NCI-H187 (cell line): ENCODE measurements around the gene SLC44A1.
A peak's percentile ranks its signal among the peaks of the same experiment; 100 is the strongest.

Experiments
- DNase-seq, 2 experiments: peaks; one replicate each; lab custom pipeline; 2025; lab: John Stamatoyannopoulos, UW

SLC44A1 gene

GRCh38 chr9:105244003-105244733, at the start of gene SLC44A1:
Gene SLC44A1, plus strand, starts transcription at chr9:105244651. Its CDS starts 218 bp downstream, at chr9:105244869.
- peak; percentile 64 to 80 for DNase-seq

- no peak for DNase-seq
Measured at GRCh38 chr9:105195259-105195658, 49.2 kb upstream of the SLC44A1 start.

DNA sequence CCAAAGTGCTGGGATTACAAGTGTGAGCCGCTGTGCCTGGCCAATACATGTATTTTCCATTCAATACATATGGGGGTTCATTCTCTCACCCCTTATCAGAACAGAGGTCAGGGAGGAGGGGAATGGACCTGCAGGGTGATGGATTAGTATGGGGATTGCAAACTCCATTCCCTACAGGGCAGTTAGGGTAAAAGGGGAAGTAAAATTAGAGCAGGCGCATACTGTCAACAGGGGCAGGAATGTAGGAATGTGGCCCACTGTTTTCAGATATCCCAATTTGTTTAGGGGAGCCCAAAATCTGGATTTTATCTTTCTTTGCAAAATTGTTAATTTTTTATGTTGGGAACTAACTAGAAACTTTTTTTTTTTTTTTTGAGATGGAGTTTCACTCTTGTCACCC, 46.4 kb upstream of the SLC44A1 start:
- DNase-seq: no peak

DNA sequence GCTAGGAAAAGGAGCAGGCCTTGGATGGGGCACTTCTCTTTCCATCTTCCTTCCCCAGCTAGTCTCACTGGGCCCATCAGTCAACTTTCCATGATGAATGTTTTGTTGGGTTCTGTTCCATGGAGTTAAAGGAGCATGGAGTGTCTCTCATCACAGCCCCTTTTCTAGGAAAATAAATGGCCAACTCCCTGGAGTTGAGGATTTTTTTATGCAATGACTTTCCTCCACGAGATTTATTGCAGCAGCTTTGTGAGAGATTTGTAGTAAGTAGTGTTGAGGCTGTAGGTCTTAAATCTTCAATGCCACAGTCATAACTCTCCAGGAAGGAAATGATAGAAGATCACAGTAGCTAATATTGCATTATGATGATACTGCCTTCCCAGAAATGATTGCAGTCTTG, 45.6 kb upstream of the SLC44A1 start:
- no peak for DNase-seq

- DNase-seq: no peak
Measured at GRCh38 chr9:105204416-105204815, 40.0 kb upstream of the SLC44A1 start.

DNA sequence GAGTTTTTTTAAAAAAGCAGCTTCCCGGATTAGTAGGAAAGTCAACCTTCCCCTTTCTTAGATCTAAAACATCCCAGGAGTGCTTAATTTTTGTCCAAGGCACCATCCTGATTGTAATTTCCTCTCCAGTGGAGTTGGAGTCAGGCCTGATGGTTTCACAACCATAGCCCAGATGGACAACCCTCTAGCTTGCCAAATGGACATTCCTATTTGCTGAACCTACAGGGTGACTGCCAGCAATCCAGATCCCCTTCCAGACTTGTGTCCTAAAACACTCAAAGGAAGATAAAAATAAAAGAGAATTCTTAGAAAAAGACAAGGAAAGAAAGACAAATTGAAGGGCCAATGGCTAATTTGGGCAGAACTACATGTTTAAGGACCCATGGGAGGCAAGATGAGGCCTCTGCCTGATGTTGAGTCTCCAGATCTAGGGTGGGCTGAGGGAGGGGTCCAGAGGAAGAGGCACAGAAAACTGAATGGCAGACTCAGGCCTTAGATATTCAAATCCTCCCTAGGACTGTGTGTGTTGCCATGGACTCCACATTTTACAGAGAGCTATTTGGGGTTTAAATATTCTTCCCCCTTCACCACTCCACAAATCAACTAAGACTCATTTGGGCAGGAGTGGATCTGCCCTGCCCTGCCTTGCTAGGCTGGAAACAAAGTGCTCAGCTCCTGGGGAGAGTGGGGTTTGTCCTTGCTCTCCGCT, 38.5 kb upstream of the SLC44A1 start:
- no peak for DNase-seq

DNA sequence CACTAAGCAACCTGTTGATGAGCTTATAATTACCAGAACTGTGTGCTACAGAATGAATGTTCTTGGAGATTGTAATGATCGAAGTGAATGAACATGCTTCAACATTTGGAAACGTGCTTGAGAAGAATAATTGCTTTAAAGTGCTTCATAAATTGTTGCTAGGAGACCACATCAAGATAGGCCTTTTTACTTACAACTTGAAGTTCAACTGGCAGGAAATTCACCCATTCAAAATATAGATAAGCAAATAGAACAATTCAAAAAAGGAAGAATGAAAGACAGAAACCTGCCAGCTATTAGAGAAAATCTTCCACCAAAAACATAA, 38.0 kb upstream of the SLC44A1 start:
- DNase-seq: peak; percentile 8 to 14

- DNase-seq: no peak
Measured at GRCh38 chr9:105206821-105207699, 37.4 kb upstream of the SLC44A1 start.

DNA sequence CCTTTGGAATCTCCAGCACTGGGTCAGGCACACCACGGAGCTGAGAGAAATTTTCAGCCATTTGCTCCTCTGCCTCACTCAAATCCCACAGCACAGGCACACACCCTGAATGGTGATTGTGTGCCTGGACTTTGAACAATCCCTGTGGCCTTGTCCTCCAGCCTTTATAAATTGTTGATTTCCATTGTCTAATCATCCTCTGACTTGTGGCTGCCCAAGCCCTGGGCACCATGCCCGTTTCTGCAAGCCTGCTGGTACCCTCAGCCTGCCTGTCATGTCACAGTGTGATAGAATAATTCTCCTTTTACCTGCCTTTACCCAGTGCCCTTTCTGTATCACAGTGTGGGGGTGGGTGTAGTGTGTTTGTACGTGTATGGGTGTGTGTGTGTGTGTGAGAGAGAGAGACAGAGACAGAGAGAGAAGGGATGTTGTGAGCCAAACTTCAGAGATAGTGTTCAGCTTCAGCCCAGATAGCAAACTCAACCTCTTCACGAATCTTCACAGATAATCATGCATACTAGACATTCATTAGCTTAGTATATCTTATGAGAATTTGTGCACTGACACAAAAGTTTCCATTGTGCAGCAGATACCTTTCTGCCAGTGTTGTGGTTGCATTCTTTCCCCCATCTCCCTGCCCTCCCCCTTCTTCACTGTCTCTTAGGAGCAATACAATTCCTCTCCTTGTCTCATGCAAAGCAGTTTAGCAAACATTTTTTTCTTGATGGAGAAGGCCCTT, 27.8 kb upstream of the SLC44A1 start:
- no peak for DNase-seq

DNA sequence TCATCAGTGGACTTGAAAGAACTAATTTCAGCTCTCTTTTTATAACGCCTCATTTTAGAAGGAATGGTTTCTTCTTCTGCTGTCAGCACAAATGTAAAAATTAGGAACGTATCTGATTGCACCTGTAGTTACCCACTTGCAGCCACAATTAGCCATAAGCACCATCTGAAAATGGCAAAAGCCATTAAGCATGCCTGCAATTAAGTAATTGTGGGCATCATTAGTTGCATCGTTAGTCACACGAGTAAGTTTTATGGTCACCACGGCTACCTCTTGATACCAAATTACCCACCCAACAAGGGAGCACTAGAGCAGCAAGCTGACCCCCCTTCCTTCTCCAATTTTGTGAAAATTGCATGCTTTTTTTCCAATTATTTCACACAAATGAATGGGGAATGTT, 25.8 kb upstream of the SLC44A1 start:
- DNase-seq: no peak

GRCh38 chr9:105219291-105219805, 25.1 kb upstream of the SLC44A1 start:
- DNase-seq: no peak

- no peak for DNase-seq
Measured at GRCh38 chr9:105220451-105220850, 24.0 kb upstream of the SLC44A1 start.

DNA sequence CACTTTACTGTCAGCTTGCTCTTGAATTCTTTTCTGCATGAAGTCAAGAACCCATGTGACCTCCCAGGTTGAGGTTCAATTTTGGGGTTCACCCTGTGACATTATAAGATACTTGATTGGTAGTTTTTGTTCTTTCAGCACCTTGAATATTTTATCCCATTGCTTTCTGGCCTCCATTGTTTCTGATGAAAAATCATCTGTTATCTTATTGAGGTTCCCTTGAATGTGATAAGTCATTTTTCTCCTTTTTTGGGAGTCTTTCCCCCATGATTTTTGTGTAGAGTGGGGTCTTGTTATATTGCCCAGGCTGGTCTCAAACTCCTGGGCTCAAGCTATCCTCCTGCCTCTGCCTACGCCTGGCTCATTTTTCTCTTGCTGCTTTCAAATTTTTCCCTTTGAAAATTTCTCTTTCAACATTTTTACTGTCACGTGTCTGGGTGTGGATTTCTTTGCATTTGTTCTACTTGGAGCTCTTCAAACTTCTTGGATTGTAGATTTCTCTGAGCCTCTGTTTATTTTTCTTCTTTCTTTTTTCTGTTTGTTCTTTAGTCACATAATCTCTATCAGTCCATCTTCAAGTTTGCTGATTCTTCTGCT, 20.8 kb upstream of the SLC44A1 start:
- DNase-seq: no peak

DNA sequence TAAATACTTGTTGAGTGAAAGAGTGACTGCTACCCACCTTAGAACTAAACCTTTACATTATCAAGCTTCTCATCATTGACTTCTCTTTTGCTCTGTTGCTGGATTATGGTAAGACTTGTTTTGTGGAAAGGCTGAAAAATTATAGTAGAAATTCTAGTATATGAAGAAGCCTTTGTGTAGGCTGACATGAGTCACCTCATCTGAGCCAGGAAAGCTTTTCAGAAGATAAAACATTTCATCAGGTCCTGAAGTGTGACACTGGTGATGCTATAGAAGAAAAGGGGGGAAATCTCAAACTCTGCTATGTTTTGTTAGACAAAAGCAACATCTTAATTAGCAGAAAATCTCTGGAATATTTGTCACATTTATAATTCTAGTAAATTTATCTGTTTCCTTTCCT, 18.4 kb upstream of the SLC44A1 start:
- no peak for DNase-seq

DNA sequence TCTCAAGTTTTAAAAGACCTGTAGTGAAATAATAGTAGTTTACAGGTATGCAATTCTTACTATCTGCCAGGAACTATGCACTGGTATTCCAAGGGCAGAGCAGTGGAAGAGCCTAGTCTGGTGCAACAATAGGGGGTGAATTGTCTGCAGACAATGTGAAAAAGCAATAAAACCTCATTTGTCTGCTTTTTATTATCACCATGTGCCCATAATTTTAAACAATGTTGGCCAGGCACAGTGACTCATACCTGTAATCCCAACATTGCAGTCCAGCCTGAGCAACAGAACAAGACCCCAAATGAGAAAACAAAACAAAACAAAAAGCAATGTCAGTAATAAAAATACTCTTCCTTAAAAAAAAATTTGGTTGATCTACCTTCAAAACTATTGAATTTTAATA, 12.2 kb upstream of the SLC44A1 start:
- DNase-seq: no peak

DNA sequence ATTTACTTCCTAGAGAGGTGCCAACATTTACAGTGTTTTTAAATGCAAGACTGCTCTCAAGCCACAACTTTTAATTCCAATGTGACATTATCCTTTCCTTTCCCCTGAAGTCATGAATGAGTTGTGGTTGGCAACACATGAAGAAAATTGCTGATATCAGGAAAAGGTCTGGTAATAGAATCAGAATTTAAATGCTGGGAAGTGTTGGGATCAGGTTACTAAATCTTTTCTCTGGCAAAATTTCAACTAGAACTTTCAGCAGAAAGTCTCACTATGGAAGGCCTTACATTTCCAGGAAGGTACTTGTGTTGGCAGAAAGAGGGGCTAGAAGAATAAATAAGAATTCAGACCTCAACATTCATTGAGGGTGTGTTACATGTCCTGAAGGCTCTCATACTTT, 10.6 kb upstream of the SLC44A1 start:
- DNase-seq: no peak

DNA sequence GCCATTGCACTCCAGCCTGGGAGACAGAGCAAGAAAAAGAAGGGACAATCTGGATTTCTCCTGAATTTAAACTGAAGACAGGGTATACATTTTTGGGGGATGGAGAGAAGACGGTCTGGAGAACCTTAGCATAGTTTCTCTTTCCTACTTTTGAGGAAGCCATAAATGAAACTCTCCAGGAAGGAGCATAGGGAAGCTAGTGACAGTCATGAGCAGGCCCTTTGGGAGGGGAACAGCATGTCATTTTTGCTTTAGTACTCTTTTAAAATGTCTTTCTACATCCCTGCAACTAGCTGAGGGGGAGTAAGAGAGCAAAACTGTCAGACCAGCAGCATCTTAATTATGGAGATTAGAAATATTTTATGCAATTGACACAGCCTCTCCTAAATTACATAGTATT, 8.2 kb upstream of the SLC44A1 start:
- DNase-seq: no peak

GRCh38 chr9:105237246-105237645, 7.2 kb upstream of the SLC44A1 start:
- no peak for DNase-seq

GRCh38 chr9:105238302-105238701, 6.1 kb upstream of the SLC44A1 start:
- no peak for DNase-seq

- no peak for DNase-seq
Measured at GRCh38 chr9:105241356-105242043, 3.0 kb upstream of the SLC44A1 start.

DNA sequence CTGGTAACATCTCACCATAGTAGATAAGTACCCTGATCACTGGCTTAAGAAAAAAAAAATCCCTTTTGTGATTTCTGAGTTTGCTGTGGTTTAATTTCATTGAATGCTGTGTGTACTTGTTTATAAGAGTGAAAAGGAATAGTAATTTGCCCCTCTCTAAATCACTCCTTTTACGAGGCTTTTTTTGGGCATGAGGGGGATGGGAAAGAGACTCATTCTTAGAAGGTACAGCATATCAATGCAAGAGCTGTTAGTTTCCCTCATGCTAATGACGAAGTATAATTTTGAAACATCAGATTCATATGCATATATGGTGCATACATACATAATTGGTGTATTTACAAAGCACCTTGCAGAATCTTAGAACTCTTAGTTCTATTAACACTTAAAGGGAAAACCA, 2.4 kb upstream of the SLC44A1 start:
- DNase-seq: no peak
